HG02571 (cell line): ENCODE results near the gene SLC39A11.

Experiments used
- ATAC-seq: cut with Tn5 transposase; IDR thresholded peaks from one replicate; pipeline ENCODE4 v1.9.1; 2021; ENCODE audit warnings: mild to moderate bottlenecking, moderate library complexity; ENCODE audit not compliant: unreplicated experiment

The SLC39A11 gene

GRCh38 chr17:72883351-72883750 lies 209.1 kb downstream of the SLC39A11 start:
- no peak for ATAC-seq

- ATAC-seq: no peak
These were observed 210.1 kb downstream of the SLC39A11 start for GRCh38 chr17:72882426-72882825.

- no peak for ATAC-seq
These were observed 212.6 kb downstream of the SLC39A11 start for GRCh38 chr17:72879877-72880276.

GRCh38 chr17:72878975-72879660 lies 213.4 kb downstream of the SLC39A11 start:
- ATAC-seq: no peak

- no peak for ATAC-seq
These were observed 215.1 kb downstream of the SLC39A11 start for GRCh38 chr17:72877348-72877747.

GRCh38 chr17:72876413-72876812 lies 216.1 kb downstream of the SLC39A11 start:
- ATAC-seq: no peak

GRCh38 chr17:72875361-72875760 lies 217.1 kb downstream of the SLC39A11 start:
- no peak for ATAC-seq

- no peak for ATAC-seq
These were observed 220.1 kb downstream of the SLC39A11 start for GRCh38 chr17:72872396-72872795.

GRCh38 chr17:72870367-72870985 lies 222.0 kb downstream of the SLC39A11 start:
- ATAC-seq: no peak

- no peak for ATAC-seq
These were observed 222.9 kb downstream of the SLC39A11 start for GRCh38 chr17:72869630-72870029.

- ATAC-seq: no peak
These were observed 226.5 kb downstream of the SLC39A11 start for GRCh38 chr17:72865954-72866353.

- peak; percentile 84 for ATAC-seq
These were observed 228.8 kb downstream of the SLC39A11 start for GRCh38 chr17:72863526-72864211.

GRCh38 chr17:72862276-72862999 lies 230.1 kb downstream of the SLC39A11 start:
- no peak for ATAC-seq

- no peak for ATAC-seq
These were observed 230.7 kb downstream of the SLC39A11 start for GRCh38 chr17:72861811-72862210.

- ATAC-seq: no peak
These were observed 231.7 kb downstream of the SLC39A11 start for GRCh38 chr17:72860778-72861177.

- ATAC-seq: no peak
These were observed 233.5 kb downstream of the SLC39A11 start for GRCh38 chr17:72858826-72859495.

GRCh38 chr17:72853440-72854415 lies 238.8 kb downstream of the SLC39A11 start:
- ATAC-seq: no peak

GRCh38 chr17:72852277-72852938 lies 240.1 kb downstream of the SLC39A11 start:
- no peak for ATAC-seq
